ENCODE measurements around the gene FBXO11. TPM values are rescaled to one million over a fixed set of nuclear protein-coding genes. Genes with fewer than 3 reads are reported as not detected.
A peak's percentile ranks its signal among the peaks of the same experiment; 100 is the strongest.

The FBXO11 gene
- total and polyA plus RNA-seq, 11 donors: 19.7 to 52.4 (median 33.2) TPM

DNA sequence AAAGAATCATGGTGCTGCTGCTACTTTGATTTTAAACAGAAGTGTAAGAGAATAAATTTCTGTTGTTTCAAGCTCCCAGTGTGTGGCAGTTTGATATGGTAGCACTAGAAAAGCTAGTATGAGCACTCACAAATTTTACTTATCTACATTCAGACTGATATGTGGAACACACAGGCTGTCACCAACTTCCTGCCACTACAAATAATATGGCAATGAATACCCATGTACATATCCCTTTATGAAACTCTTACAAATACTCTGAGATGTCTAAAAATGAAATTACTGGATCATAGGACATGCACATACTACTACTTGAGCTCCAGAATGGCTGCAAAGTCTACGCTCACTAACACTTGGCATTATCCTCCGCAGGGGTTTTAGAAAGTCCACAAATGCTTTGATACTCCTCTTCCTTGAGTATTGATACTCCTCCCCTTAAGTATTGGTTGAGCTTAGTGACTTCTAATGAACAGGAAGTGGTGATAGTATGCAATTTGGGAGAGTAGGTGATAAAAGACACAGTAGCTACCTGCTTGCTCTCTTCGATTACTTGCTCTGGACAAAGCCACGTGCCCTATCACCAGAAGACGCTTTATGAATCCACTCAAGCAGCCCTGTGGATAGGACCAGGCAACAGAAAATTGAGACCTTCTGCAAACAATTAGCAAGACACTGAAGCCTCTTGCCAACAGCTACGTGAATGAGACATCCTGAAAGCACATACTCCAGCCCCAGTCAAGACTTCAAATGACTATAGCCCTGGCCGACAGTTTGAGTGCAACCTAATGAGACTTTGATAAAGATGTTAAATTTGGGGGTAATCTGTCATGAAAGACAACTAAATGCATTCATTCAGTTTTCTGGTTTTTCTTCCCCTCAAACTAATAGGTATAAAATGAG is 35.4 kb downstream of the FBXO11 start:
- TF ChIP-seq POLR2A (IDR thresholded peaks at IDR 0.05): no peak
- TF ChIP-seq, protein P1, sequence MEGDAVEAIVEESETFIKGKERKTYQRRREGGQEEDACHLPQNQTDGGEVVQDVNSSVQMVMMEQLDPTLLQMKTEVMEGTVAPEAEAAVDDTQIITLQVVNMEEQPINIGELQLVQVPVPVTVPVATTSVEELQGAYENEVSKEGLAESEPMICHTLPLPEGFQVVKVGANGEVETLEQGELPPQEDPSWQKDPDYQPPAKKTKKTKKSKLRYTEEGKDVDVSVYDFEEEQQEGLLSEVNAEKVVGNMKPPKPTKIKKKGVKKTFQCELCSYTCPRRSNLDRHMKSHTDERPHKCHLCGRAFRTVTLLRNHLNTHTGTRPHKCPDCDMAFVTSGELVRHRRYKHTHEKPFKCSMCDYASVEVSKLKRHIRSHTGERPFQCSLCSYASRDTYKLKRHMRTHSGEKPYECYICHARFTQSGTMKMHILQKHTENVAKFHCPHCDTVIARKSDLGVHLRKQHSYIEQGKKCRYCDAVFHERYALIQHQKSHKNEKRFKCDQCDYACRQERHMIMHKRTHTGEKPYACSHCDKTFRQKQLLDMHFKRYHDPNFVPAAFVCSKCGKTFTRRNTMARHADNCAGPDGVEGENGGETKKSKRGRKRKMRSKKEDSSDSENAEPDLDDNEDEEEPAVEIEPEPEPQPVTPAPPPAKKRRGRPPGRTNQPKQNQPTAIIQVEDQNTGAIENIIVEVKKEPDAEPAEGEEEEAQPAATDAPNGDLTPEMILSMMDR (IDR thresholded peaks at IDR 0.05): no peak
- Histone ChIP-seq H3K4me3 (no peak overlapping the region), H3K36me3 (peaks cover 0 to 15% (median 0%) of the 10 kb centered on the region in 9 donors), H3K9me3 (no peaks in the 10 kb centered on the region), H3K4me1 (peaks cover 5 to 73% (median 40%) of the 10 kb centered on the region in 12 donors), H3K27me3 (no peaks in the 10 kb centered on the region), H3K27ac (no peak overlapping the region)
- WGBS, 4 donors: 89 to 94% (median 92%) methylated on average over 7 of the region's 7 CpGs
- intact Hi-C loops (cut with DNase I): no loop called here
- DNase-seq (no peak), ATAC-seq (no peak)

DNA sequence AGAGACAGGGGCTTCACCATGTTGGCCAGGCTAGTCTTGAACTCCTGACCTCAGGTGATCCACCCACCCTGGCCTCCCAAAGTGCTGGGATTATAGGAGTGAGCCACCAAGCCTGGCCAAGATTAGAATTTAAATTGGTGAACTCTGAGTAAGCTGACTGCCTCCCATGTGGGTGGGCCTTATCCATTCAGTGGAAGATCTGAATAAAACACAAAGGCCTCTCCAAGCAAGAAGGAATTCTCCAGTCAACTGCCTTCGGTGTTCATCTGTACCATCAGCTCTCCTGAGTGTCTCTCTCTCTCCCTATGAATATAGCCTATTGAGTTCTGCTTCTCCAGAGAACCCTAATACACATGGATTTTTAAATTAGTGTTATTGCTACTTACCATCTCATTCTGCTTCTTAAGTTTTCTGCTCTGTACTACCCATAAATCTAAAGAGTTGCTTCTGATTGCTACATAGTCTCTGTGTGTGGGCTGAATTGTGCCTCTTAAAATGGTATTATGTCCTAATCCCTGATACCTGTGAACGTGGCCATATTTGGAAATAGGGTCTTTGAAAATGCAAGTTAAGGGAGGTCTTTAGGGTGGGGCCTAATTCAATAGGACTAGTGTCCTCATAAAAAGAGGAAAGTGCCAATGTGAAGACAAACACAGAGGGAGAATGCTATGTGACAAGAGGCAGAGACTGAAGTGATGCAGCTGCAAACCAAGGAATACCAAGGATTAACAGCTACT is 36.3 kb downstream of the FBXO11 start:
- H3K4me3 ChIP-seq: no peak overlapping the region
- DNase-seq: no peak
- H3K4me1 ChIP-seq: peaks cover 5 to 81% (median 41%) of the 10 kb centered on the region in 12 donors
- TF ChIP-seq, protein P1 (IDR thresholded peaks at IDR 0.05): no peak
- TF ChIP-seq POLR2A (IDR thresholded peaks at IDR 0.05): no peak
- H3K9me3 ChIP-seq: no peaks in the 10 kb centered on the region
- intact Hi-C loops (cut with DNase I): loop anchor here in 7 of 10 donors (5.0 kb wide), 2 partner anchors 32 to 37 kb away; partner anchors contain the start of gene FBXO11 (in 3 of the 7)
- H3K27me3 ChIP-seq: no peaks in the 10 kb centered on the region
- H3K27ac ChIP-seq: peak overlapping the region in 1 of 12 donors; percentile 18
- ATAC-seq: peak in 1 of 4 donors; percentile 14
- H3K36me3 ChIP-seq: peaks cover 0 to 15% (median 0%) of the 10 kb centered on the region in 9 donors
- 79 to 90% (median 84%) methylated on average over 2 of the region's 2 CpGs for WGBS, 4 donors

DNA sequence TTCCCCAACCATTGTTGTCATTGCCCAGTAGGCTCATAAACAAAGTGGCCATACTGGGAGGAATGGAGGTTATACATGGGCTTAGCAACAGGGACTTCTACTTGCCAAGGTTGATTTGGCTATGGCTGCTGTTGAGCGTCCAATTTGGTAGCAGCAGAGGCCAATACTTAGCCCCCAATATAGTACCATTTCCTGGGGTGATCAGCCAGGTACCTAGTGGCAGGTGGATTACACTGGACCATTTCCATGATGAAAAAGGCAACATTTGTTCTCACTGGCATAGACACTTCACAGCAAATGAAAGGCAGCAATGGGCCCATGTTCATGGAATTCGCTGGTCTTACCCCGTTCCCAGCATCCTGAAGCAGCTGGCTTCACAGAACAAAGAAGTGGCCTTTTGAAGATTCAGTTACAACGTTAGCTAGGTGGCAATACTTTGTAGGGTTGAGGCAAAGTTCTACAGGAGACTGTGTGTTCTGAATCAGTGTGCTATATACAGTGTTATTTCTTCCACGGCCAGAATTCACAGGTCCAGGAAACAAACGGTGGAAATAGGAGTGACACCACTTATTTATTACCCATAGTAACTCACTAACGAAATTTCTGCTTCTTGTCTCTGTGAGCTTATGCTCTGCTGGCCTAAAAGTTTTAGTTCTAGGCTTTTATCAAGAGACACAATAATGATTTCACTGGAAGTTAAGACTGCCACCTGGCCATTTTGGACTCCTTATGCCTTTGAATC is 37.5 kb downstream of the FBXO11 start:
- intact Hi-C loops (cut with DNase I): loop anchor here in 7 of 10 donors (5.0 kb wide), 2 partner anchors 34 to 39 kb away; partner anchors contain the start of gene FBXO11 (in 3 of the 7)
- H3K9me3 ChIP-seq: no peaks in the 10 kb centered on the region
- peaks cover 5 to 90% (median 47%) of the 10 kb centered on the region in 12 donors for H3K4me1 ChIP-seq
- no peak overlapping the region for H3K4me3 ChIP-seq
- H3K36me3 ChIP-seq: peaks cover 0 to 12% (median 0%) of the 10 kb centered on the region in 9 donors
- DNase-seq (no peak), ATAC-seq (no peak)
- 71 to 78% (median 75%) methylated on average over 7 of the region's 7 CpGs for WGBS, 4 donors
- TF ChIP-seq, protein P1 (IDR thresholded peaks at IDR 0.05): no peak
- no peak for TF ChIP-seq POLR2A (IDR thresholded peaks at IDR 0.05)
- peak overlapping the region in 2 of 12 donors; percentile 19 to 40 for H3K27ac ChIP-seq
- H3K27me3 ChIP-seq: no peaks in the 10 kb centered on the region

Measured in heart left ventricle (tissue), 16 donors.